Skeletal muscle tissue (tissue), 4 donors: Measurements from ENCODE around the gene TXNRD1. TPM values are rescaled to one million over a fixed set of nuclear protein-coding genes. Genes with fewer than 3 reads are reported as not detected.
"Not testable (repeated sequence)": the region's sequence is repeated elsewhere in the genome, so short reads cannot be mapped to it uniquely, and the experiment has no call there.

Experiments used
- H3K27ac ChIP-seq: one replicate; pipeline ENCODE4 v1.7.0; 2013; ENCODE audit warnings: mild to moderate bottlenecking, low read depth, low read length, inconsistent platforms
- H3K27me3 ChIP-seq, 3 donors: one replicate each; pipeline ENCODE4 v1.7.0; 2013; ENCODE audit warnings: low read length in 3 of 3; ENCODE audit not compliant: control insufficient read depth in 3 of 3, insufficient read depth in 3 of 3
- H3K36me3 ChIP-seq, 3 donors: one replicate each; pipeline ENCODE4 v1.7.0; 2013; ENCODE audit warnings: low read length in 3 of 3; ENCODE audit not compliant: control insufficient read depth in 3 of 3, insufficient read depth in 3 of 3
- H3K4me1 ChIP-seq, 3 donors: one replicate each; pipeline ENCODE4 v1.7.0; 2013; ENCODE audit warnings: low read length in 3 of 3, mild to moderate bottlenecking in 3 of 3; ENCODE audit not compliant: control insufficient read depth in 3 of 3, insufficient read depth in 3 of 3
- H3K4me3 ChIP-seq, 3 donors: one replicate each; pipeline ENCODE4 v1.7.0; 2013; ENCODE audit warnings: low read length in 3 of 3
- H3K9ac ChIP-seq, 3 donors: one replicate each; pipeline ENCODE4 v1.7.0; 2013; ENCODE audit warnings: low read length in 3 of 3, mild to moderate bottlenecking in 3 of 3, moderate library complexity in 2 of 3, low read depth in 1 of 3
- H3K9me3 ChIP-seq, 3 donors: one replicate each; pipeline ENCODE4 v1.7.0; 2013; ENCODE audit warnings: low read length in 3 of 3; ENCODE audit not compliant: control insufficient read depth in 3 of 3
- total RNA-seq: library from RNA; depleted of rRNA; stranded (reverse); fragments of >200 nt; gene quantifications from one replicate; pipeline ENCODE4 v1.2.3, GENCODE V29; 2014
- donor health status: Osteomylitis.

TXNRD1 gene
- total RNA-seq, 1 donor from 2014 or later = 41.2 TPM

- peaks cover 0 to 11% (median 8%) of the 10 kb centered on the region in 3 donors for H3K4me1 ChIP-seq
- no peaks in the 10 kb centered on the region for H3K36me3 ChIP-seq
- peak overlapping the region in 2 of 3 donors; percentile 73 to 77 for H3K4me3 ChIP-seq
- H3K27me3 ChIP-seq = no peaks in the 10 kb centered on the region
- peak overlapping the region in 1 of 3 donors; percentile 87 for H3K9ac ChIP-seq
- peak overlapping the region; percentile 45 for H3K27ac ChIP-seq
- no peaks in the 10 kb centered on the region for H3K9me3 ChIP-seq
These were observed 944 bp downstream of the TXNRD1 start for GRCh38 chr12:104216521-104216924.

GRCh38 chr12:104218506-104218905, 2.9 kb downstream of the TXNRD1 start:
- H3K27ac ChIP-seq, H3K9me3 ChIP-seq, H3K4me3 ChIP-seq, H3K27me3 ChIP-seq, H3K9ac ChIP-seq, H3K36me3 ChIP-seq: not testable (repeated sequence)
- peaks cover 0 to 11% (median 8%) of the 10 kb centered on the region in 3 donors for H3K4me1 ChIP-seq

GRCh38 chr12:104218935-104219334, 3.4 kb downstream of the TXNRD1 start:
- H3K27ac ChIP-seq = no peak overlapping the region
- no peaks in the 10 kb centered on the region for H3K36me3 ChIP-seq
- no peaks in the 10 kb centered on the region for H3K9me3 ChIP-seq
- no peaks in the 10 kb centered on the region for H3K27me3 ChIP-seq
- H3K4me3 ChIP-seq = no peak overlapping the region
- H3K9ac ChIP-seq = no peak overlapping the region
- H3K4me1 ChIP-seq = peaks cover 0 to 11% (median 8%) of the 10 kb centered on the region in 3 donors

- H3K9me3 ChIP-seq = no peaks in the 10 kb centered on the region
- H3K4me1 ChIP-seq = peaks cover 0 to 11% (median 8%) of the 10 kb centered on the region in 3 donors
- no peak overlapping the region for H3K4me3 ChIP-seq
- H3K9ac ChIP-seq = no peak overlapping the region
- no peak overlapping the region for H3K27ac ChIP-seq
- no peaks in the 10 kb centered on the region for H3K36me3 ChIP-seq
- H3K27me3 ChIP-seq = no peaks in the 10 kb centered on the region
These were observed 3.8 kb downstream of the TXNRD1 start for GRCh38 chr12:104219361-104219892.

GRCh38 chr12:104219908-104220404, 4.4 kb downstream of the TXNRD1 start:
- no peak overlapping the region for H3K4me3 ChIP-seq
- no peaks in the 10 kb centered on the region for H3K9me3 ChIP-seq
- H3K27ac ChIP-seq = no peak overlapping the region
- no peak overlapping the region for H3K9ac ChIP-seq
- no peaks in the 10 kb centered on the region for H3K27me3 ChIP-seq
- peaks cover 0 to 11% (median 8%) of the 10 kb centered on the region in 3 donors for H3K4me1 ChIP-seq
- no peaks in the 10 kb centered on the region for H3K36me3 ChIP-seq

- Histone ChIP-seq H3K27me3 (no peaks in the 10 kb centered on the region), H3K27ac (no peak overlapping the region), H3K36me3 (no peaks in the 10 kb centered on the region), H3K4me3 (no peak overlapping the region), H3K9me3 (no peaks in the 10 kb centered on the region), H3K9ac (no peak overlapping the region), H3K4me1 (peaks cover 0 to 7% (median 6%) of the 10 kb centered on the region in 3 donors)
These were observed 5.4 kb downstream of the TXNRD1 start for GRCh38 chr12:104220931-104221330.

GRCh38 chr12:104222976-104223375, 7.4 kb downstream of the TXNRD1 start:
- no peaks in the 10 kb centered on the region for H3K27me3 ChIP-seq
- H3K4me3 ChIP-seq = no peak overlapping the region
- H3K27ac ChIP-seq = no peak overlapping the region
- peaks cover 0 to 5% (median 3%) of the 10 kb centered on the region in 3 donors for H3K4me1 ChIP-seq
- no peak overlapping the region for H3K9ac ChIP-seq
- H3K36me3 ChIP-seq = no peaks in the 10 kb centered on the region
- H3K9me3 ChIP-seq = no peaks in the 10 kb centered on the region

GRCh38 chr12:104223712-104224111, 8.1 kb downstream of the TXNRD1 start:
- no peak overlapping the region for H3K4me3 ChIP-seq
- no peaks in the 10 kb centered on the region for H3K27me3 ChIP-seq
- H3K9ac ChIP-seq = no peak overlapping the region
- H3K4me1 ChIP-seq = peaks cover 0 to 5% (median 3%) of the 10 kb centered on the region in 3 donors
- no peaks in the 10 kb centered on the region for H3K36me3 ChIP-seq
- H3K9me3 ChIP-seq = no peaks in the 10 kb centered on the region
- no peak overlapping the region for H3K27ac ChIP-seq

- Histone ChIP-seq H3K9ac (no peak overlapping the region), H3K9me3 (no peaks in the 10 kb centered on the region), H3K36me3 (no peaks in the 10 kb centered on the region), H3K27ac (no peak overlapping the region), H3K4me3 (no peak overlapping the region), H3K27me3 (no peaks in the 10 kb centered on the region), H3K4me1 (no peaks in the 10 kb centered on the region)
These were observed 11.1 kb downstream of the TXNRD1 start for GRCh38 chr12:104226672-104227071.

- Histone ChIP-seq H3K27ac (no peak overlapping the region), H3K9me3 (peaks cover 0 to 4% (median 0%) of the 10 kb centered on the region in 3 donors), H3K4me3 (no peak overlapping the region), H3K36me3 (no peaks in the 10 kb centered on the region), H3K27me3 (no peaks in the 10 kb centered on the region), H3K4me1 (no peaks in the 10 kb centered on the region), H3K9ac (no peak overlapping the region)
These were observed 14.9 kb downstream of the TXNRD1 start for GRCh38 chr12:104230304-104231095.
